Uterus (tissue), 2 donors: ENCODE data around the gene EMX2.

ENCODE experiments used
- POLR2A ChIP-seq, 2 donors: fragments of 450-650 bp; IDR thresholded peaks; one replicate each; pipeline ENCODE4 v1.6.1; 2016; ENCODE audit warnings: antibody characterized with exemption in 2 of 2, mild to moderate bottlenecking in 1 of 2, moderate library complexity in 1 of 2
- TF ChIP-seq, protein P1 (sequence below), 4 experiments: fragments of 200-600 bp in 2 of 4; fragments of 450-650 bp in 2 of 4; sonication (generic) in 2 of 4; IDR thresholded peaks; one replicate each; pipeline ENCODE4 v1.5.1; 2016 to 2019; ENCODE audit warnings: antibody characterized with exemption in 4 of 4, mild to moderate bottlenecking in 2 of 4, moderate library complexity in 1 of 4

DNA sequence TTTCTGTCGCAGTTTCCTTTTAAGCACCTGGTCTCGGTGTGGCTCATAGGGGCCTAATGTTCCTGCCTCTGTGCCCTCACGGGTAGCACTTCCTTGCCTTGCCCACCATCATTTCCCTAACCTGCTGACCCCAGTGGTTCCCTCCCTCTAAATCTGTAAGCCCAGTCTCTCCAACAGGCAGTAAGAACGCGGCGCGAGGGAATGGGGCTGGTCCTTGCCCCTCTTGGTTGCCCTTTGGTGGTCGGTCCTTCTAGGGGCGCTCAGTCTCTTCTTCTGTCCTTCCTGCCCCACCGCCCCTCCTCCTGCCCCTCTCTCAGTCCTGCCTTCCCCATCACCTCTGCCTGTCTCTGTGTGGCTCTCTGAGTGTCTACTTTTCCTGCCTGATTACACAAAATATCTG is 21.2 kb downstream of the EMX2 start:
- TF ChIP-seq, protein P1, sequence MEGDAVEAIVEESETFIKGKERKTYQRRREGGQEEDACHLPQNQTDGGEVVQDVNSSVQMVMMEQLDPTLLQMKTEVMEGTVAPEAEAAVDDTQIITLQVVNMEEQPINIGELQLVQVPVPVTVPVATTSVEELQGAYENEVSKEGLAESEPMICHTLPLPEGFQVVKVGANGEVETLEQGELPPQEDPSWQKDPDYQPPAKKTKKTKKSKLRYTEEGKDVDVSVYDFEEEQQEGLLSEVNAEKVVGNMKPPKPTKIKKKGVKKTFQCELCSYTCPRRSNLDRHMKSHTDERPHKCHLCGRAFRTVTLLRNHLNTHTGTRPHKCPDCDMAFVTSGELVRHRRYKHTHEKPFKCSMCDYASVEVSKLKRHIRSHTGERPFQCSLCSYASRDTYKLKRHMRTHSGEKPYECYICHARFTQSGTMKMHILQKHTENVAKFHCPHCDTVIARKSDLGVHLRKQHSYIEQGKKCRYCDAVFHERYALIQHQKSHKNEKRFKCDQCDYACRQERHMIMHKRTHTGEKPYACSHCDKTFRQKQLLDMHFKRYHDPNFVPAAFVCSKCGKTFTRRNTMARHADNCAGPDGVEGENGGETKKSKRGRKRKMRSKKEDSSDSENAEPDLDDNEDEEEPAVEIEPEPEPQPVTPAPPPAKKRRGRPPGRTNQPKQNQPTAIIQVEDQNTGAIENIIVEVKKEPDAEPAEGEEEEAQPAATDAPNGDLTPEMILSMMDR (IDR thresholded peaks at IDR 0.05), result no peak
- no peak for TF ChIP-seq POLR2A (IDR thresholded peaks at IDR 0.05)
